Measurements from ENCODE around the gene MAPK14.
"Not testable (repeated sequence)": the region's sequence is repeated elsewhere in the genome, so short reads cannot be mapped to it uniquely, and the experiment has no call there.

The MAPK14 gene

DNA sequence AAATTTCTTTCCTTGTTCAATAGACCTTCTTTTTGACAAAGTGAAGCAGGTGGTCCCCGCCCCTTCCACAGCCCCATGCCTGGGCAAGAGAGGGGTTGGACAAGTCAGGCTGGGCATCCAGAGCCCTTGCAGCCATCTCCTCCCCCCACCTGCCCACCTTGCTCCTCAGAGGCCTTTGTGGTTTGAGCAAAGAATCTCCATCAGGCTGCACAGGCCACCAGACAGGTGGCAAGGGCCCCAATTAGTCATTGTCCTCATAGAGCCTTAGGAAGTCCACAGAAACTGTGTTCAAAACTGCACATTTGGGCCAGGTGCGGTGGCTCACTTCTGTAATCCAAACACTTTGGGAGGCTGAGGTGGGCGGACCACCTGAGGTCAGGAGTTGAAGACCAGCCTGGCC lies 101.2 kb downstream of the MAPK14 start:
- no peak overlapping the region for H3K4me3 ChIP-seq (replicated peaks; ENCODE audit: insufficient read depth, low read length)
- no peak for TF ChIP-seq POLR2AphosphoS5 (IDR thresholded peaks at IDR 0.05; ENCODE audit: low read depth)
- TF ChIP-seq, protein P1, sequence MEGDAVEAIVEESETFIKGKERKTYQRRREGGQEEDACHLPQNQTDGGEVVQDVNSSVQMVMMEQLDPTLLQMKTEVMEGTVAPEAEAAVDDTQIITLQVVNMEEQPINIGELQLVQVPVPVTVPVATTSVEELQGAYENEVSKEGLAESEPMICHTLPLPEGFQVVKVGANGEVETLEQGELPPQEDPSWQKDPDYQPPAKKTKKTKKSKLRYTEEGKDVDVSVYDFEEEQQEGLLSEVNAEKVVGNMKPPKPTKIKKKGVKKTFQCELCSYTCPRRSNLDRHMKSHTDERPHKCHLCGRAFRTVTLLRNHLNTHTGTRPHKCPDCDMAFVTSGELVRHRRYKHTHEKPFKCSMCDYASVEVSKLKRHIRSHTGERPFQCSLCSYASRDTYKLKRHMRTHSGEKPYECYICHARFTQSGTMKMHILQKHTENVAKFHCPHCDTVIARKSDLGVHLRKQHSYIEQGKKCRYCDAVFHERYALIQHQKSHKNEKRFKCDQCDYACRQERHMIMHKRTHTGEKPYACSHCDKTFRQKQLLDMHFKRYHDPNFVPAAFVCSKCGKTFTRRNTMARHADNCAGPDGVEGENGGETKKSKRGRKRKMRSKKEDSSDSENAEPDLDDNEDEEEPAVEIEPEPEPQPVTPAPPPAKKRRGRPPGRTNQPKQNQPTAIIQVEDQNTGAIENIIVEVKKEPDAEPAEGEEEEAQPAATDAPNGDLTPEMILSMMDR (IDR thresholded peaks at IDR 0.05; ENCODE audit: insufficient read depth, low read length), result no peak
- no peak for TF ChIP-seq SPI1 (IDR thresholded peaks at IDR 0.05; ENCODE audit: borderline replicate concordance, low read depth)
- TF ChIP-seq REST (IDR thresholded peaks at IDR 0.05; ENCODE audit: insufficient replicate concordance, low read depth), result no peak
- no peak for TF ChIP-seq GABPA (IDR thresholded peaks at IDR 0.05; ENCODE audit: low read depth)
- H3K27me3 ChIP-seq (ENCODE audit: insufficient read depth, poor library complexity, severe bottlenecking), result peaks cover 10% of the 10 kb centered on the region
- DNase-seq (ENCODE audit: low read depth in 1 of 2, low spot score in 1 of 2), result no peak
- no peak overlapping the region for H3K27ac ChIP-seq (replicated peaks)

DNA sequence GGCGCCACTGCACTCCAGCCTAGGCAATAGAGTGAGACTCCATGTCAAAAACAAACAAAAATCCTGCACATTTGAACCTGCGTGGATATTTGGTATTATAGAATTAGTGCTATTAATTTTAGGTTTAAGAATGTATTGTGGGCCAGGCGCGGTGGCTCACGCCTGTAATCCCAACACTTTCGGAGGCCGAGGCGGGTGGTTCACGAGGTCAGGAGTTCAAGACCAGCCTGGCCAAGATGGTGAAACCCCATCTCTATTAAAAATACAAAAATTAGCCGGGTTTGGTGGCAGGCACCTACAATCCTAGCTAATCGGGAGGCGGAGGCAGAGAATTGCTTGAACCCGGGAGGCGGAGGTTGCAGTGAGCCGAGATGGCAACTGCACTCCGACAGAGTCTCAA lies 101.7 kb downstream of the MAPK14 start:
- H3K4me3 ChIP-seq (replicated peaks; ENCODE audit: insufficient read depth, low read length); H3K27me3 ChIP-seq (ENCODE audit: insufficient read depth, poor library complexity, severe bottlenecking); DNase-seq (ENCODE audit: low read depth in 1 of 2, low spot score in 1 of 2); H3K27ac ChIP-seq (replicated peaks): not testable (repeated sequence)

DNA sequence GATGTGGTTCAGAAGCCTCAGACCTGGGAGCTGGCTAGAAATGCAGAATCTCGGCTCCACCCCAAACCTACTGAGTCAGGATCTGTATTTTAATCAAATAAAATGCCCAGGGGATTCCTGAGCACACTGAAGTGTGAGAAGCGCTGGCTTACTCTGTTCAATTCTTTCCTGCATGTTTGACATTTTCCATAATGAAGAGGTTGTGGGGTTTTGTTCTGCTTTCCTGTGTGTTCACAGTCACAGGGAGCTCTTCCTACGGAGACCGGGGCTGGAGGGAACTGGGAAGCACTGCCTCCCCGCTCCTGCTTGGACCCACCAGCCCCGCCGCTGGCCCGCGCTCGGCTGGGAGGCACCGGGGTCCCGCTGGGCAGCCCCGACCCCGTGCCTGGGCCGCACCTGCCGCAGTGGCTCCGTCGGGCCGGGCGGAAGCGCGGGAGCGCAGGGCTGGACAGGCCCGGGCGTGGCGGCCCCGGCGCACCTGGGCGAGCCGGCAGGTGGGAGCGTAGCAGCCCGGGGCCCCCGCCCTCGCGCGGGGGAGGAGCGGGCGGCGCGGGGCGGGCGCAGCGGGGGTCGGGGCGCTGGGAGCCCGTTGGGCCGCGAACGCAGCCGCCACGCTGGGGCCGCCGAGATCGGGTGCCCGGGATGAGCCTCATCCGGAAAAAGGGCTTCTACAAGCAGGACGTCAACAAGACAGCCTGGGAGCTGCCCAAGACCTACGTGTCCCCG lies 102.5 kb downstream of the MAPK14 start, which contains the start of gene MAPK13:
Gene MAPK13, plus strand, starts transcription at position 573 of the 726 bp plus-strand sequence. Its CDS starts 70 bp downstream, at position 643.
- Histone ChIP-seq H3K27ac (replicated peaks) (no peak within 1 kb of the TSS), H3K27me3 (ENCODE audit: insufficient read depth, poor library complexity, severe bottlenecking) (peaks cover 10% of the 10 kb centered on the region), H3K4me3 (replicated peaks; ENCODE audit: insufficient read depth, low read length) (peak within 1 kb of the TSS; percentile 33)
- TF ChIP-seq, protein P1 (IDR thresholded peaks at IDR 0.05; ENCODE audit: insufficient read depth, low read length), result no peak
- no peak for TF ChIP-seq GABPA (IDR thresholded peaks at IDR 0.05; ENCODE audit: low read depth)
- TF ChIP-seq SPI1 (IDR thresholded peaks at IDR 0.05; ENCODE audit: borderline replicate concordance, low read depth), result no peak
- TF ChIP-seq REST (IDR thresholded peaks at IDR 0.05; ENCODE audit: insufficient replicate concordance, low read depth), result no peak
- TF ChIP-seq POLR2AphosphoS5 (IDR thresholded peaks at IDR 0.05; ENCODE audit: low read depth), result no peak
- DNase-seq (ENCODE audit: low read depth in 1 of 2, low spot score in 1 of 2), result no peak

- no peak overlapping the region for H3K27ac ChIP-seq (replicated peaks)
- H3K4me3 ChIP-seq (replicated peaks; ENCODE audit: insufficient read depth, low read length), result peak overlapping the region; percentile 33
- DNase-seq (ENCODE audit: low read depth in 1 of 2, low spot score in 1 of 2), result no peak
- TF ChIP-seq SPI1 (IDR thresholded peaks at IDR 0.05; ENCODE audit: borderline replicate concordance, low read depth) (no peak), GABPA (IDR thresholded peaks at IDR 0.05; ENCODE audit: low read depth) (no peak), REST (IDR thresholded peaks at IDR 0.05; ENCODE audit: insufficient replicate concordance, low read depth) (no peak), POLR2AphosphoS5 (IDR thresholded peaks at IDR 0.05; ENCODE audit: low read depth) (no peak)
- TF ChIP-seq, protein P1 (IDR thresholded peaks at IDR 0.05; ENCODE audit: insufficient read depth, low read length), result no peak
- H3K27me3 ChIP-seq (ENCODE audit: insufficient read depth, poor library complexity, severe bottlenecking), result peaks cover 10% of the 10 kb centered on the region
These were observed 103.3 kb downstream of the MAPK14 start for GRCh38 chr6:36130667-36131510.
